ENCODE results near the gene EVC2. TPM values are rescaled to one million over a fixed set of nuclear protein-coding genes. Genes with fewer than 3 reads are reported as not detected.

The EVC2 gene
- total RNA-seq, 2 donors from 2014 or later = 9.7 to 11.7 TPM

DNA sequence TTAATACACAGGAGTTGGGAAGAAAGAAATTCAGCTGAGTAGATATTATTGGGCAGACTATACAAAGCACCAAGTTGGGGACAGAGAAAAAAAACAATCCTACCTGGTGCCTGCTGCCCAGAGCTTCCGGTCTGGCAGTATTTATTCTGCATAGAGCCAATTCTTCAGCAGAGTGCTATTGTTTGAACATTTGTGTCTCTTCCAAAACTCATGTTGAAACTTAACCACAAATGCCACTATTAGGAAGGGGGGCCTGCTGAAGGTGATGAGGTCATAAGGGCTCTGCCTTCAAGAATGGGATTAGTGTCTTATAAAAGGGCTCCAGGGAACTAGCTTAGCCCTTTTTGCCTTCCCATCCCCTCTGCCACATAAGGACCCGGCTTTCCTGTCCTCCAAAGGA, 136.2 kb downstream of the EVC2 start:
- Mint-ChIP-seq H3K4me3 (no peak overlapping the region), H3K27ac (no peak overlapping the region)
- WGBS, 2 experiments (ENCODE audit: insufficient coverage in 1 of 2, insufficient read length in 1 of 2) = 78 to 93% methylated on average over 2 of the region's 2 CpGs

DNA sequence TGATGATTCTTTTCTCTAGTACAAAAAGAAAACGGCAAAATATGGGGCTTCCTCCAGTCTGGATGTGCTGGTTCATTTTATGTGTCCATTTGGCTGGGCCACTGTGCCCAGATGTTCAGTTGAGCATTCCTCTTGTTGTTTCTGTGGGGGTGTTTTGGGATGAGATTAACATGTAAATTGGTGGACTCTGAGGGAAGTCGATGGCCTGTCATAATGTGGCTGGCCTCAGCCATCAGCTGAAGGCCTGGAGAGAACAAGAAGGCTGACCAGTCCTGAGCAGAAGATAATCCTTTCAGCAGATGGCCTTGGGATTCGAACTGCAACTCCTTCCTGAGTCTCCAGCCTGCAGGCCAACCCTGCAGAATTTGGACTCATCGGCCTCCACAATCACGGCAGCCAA, 136.7 kb downstream of the EVC2 start:
- Mint-ChIP-seq H3K27ac (no peak overlapping the region), H3K36me3 (ENCODE audit: low read depth) (peaks cover 54% of the 10 kb centered on the region), H3K4me1 (peaks cover 4% of the 10 kb centered on the region), H3K9me3 (no peaks in the 10 kb centered on the region), H3K4me3 (no peak overlapping the region), H3K27me3 (ENCODE audit: insufficient read depth) (no peaks in the 10 kb centered on the region)
- no peak overlapping the region for H3K4me3 ChIP-seq (ENCODE audit: low read length)
- no peaks in the 10 kb centered on the region for H3K27me3 ChIP-seq (ENCODE audit: control insufficient read depth, insufficient read depth, low read length, poor library complexity, severe bottlenecking)
- H3K36me3 ChIP-seq (ENCODE audit: control insufficient read depth, insufficient read depth, low read length) = peaks cover 8% of the 10 kb centered on the region
- no peak overlapping the region for H3K27ac ChIP-seq (ENCODE audit: low read depth, low read length)
- WGBS, 2 experiments (ENCODE audit: insufficient coverage in 1 of 2, insufficient read length in 1 of 2) = 89 to 90% methylated on average over 3 to 5 of the region's 5 CpGs
- no peak overlapping the region for H3K9ac ChIP-seq (ENCODE audit: extremely low read depth, low read length, poor library complexity, severe bottlenecking)
- no peaks in the 10 kb centered on the region for H3K9me3 ChIP-seq (ENCODE audit: control insufficient read depth, low read length)
- TF ChIP-seq, protein P1, sequence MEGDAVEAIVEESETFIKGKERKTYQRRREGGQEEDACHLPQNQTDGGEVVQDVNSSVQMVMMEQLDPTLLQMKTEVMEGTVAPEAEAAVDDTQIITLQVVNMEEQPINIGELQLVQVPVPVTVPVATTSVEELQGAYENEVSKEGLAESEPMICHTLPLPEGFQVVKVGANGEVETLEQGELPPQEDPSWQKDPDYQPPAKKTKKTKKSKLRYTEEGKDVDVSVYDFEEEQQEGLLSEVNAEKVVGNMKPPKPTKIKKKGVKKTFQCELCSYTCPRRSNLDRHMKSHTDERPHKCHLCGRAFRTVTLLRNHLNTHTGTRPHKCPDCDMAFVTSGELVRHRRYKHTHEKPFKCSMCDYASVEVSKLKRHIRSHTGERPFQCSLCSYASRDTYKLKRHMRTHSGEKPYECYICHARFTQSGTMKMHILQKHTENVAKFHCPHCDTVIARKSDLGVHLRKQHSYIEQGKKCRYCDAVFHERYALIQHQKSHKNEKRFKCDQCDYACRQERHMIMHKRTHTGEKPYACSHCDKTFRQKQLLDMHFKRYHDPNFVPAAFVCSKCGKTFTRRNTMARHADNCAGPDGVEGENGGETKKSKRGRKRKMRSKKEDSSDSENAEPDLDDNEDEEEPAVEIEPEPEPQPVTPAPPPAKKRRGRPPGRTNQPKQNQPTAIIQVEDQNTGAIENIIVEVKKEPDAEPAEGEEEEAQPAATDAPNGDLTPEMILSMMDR (conservative IDR thresholded peaks at IDR 0.05) = no peak
- H3K4me1 ChIP-seq (ENCODE audit: control insufficient read depth, insufficient read depth, low read length) = no peaks in the 10 kb centered on the region
- DNase-seq = no peak

More for the DNA sequence above, 136.2 kb downstream of the EVC2 start:
- no peak overlapping the region for H3K4me3 ChIP-seq (ENCODE audit: low read length)
- TF ChIP-seq, protein P1 (conservative IDR thresholded peaks at IDR 0.05) = no peak
- no peak for DNase-seq
- H3K36me3 ChIP-seq (ENCODE audit: control insufficient read depth, insufficient read depth, low read length) = peaks cover 8% of the 10 kb centered on the region
- Mint-ChIP-seq H3K4me1 (peaks cover 4% of the 10 kb centered on the region), H3K36me3 (ENCODE audit: low read depth) (peaks cover 52% of the 10 kb centered on the region), H3K27me3 (ENCODE audit: insufficient read depth) (no peaks in the 10 kb centered on the region), H3K9me3 (no peaks in the 10 kb centered on the region)
- no peak overlapping the region for H3K27ac ChIP-seq (ENCODE audit: low read depth, low read length)
- H3K4me1 ChIP-seq (ENCODE audit: control insufficient read depth, insufficient read depth, low read length) = no peaks in the 10 kb centered on the region
- H3K9me3 ChIP-seq (ENCODE audit: control insufficient read depth, low read length) = no peaks in the 10 kb centered on the region
- no peaks in the 10 kb centered on the region for H3K27me3 ChIP-seq (ENCODE audit: control insufficient read depth, insufficient read depth, low read length, poor library complexity, severe bottlenecking)
- H3K9ac ChIP-seq (ENCODE audit: extremely low read depth, low read length, poor library complexity, severe bottlenecking) = no peak overlapping the region

DNA sequence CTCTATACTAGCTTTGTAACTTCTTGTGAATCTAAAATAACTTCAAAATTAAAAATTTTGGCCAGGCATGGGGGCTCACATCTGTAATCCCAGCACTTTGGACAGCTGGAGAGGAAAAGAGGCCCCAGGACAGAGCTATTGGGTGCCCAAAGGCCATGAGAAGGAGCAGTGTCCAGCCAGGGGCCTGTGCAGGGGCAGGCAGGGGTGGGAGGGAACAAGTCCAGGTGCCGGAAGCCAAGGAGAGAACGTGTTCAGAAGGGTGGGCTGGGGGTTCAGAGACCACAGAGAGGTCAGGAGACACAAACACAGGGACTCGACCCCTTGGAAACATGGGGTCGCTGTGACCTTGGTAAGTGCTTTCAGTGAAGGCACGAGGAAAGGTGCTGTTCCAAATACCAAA, 138.9 kb downstream of the EVC2 start:
- Mint-ChIP-seq H3K4me1 (no peaks in the 10 kb centered on the region), H3K36me3 (ENCODE audit: low read depth) (peaks cover 52% of the 10 kb centered on the region), H3K9me3 (no peaks in the 10 kb centered on the region), H3K27me3 (ENCODE audit: insufficient read depth) (no peaks in the 10 kb centered on the region), H3K27ac (no peak overlapping the region), H3K4me3 (no peak overlapping the region)
- no peaks in the 10 kb centered on the region for H3K9me3 ChIP-seq (ENCODE audit: control insufficient read depth, low read length)
- TF ChIP-seq, protein P1 (conservative IDR thresholded peaks at IDR 0.05) = no peak
- 89 to 93% methylated on average over 5 of the region's 5 CpGs for WGBS, 2 experiments (ENCODE audit: insufficient coverage in 1 of 2, insufficient read length in 1 of 2)
- H3K27me3 ChIP-seq (ENCODE audit: control insufficient read depth, insufficient read depth, low read length, poor library complexity, severe bottlenecking) = no peaks in the 10 kb centered on the region
- peaks cover 8% of the 10 kb centered on the region for H3K36me3 ChIP-seq (ENCODE audit: control insufficient read depth, insufficient read depth, low read length)
- DNase-seq = no peak
- H3K4me1 ChIP-seq (ENCODE audit: control insufficient read depth, insufficient read depth, low read length) = no peaks in the 10 kb centered on the region
- H3K9ac ChIP-seq (ENCODE audit: extremely low read depth, low read length, poor library complexity, severe bottlenecking) = no peak overlapping the region
- H3K4me3 ChIP-seq (ENCODE audit: low read length) = no peak overlapping the region
- H3K27ac ChIP-seq (ENCODE audit: low read depth, low read length) = no peak overlapping the region
